Fibroblast of the aortic adventitia (primary cell): ENCODE data around the gene CHST9. TPM values are rescaled to one million over a fixed set of nuclear protein-coding genes. Genes with fewer than 3 reads are reported as not detected.

Experiments
- DNase-seq: peaks from one replicate; pipeline ENCODE4 v3.0.0-alpha.2; 2010; ENCODE audit warnings: low read depth
- H3K4me3 ChIP-seq: 2 replicates; pipeline ENCODE4 v1.5.1; 2011; ENCODE audit warnings: low read depth, mild to moderate bottlenecking, control low read depth, low read length, moderate library complexity
- total RNA-seq: library from RNA; depleted of rRNA; stranded (reverse); fragments of >200 nt; gene quantifications from 2 replicates; pipeline ENCODE4 v1.2.3, GENCODE V29; 2012; ENCODE audit warnings: low replicate concordance
- TF ChIP-seq, protein P1 (sequence below): IDR thresholded peaks from 2 replicates; pipeline ENCODE4 v1.5.1; 2011; ENCODE audit warnings: mild to moderate bottlenecking, low read length, control low read depth, inconsistent platforms; ENCODE audit not compliant: insufficient read depth

The CHST9 gene
- total RNA-seq, 1 donor: not detected

DNA sequence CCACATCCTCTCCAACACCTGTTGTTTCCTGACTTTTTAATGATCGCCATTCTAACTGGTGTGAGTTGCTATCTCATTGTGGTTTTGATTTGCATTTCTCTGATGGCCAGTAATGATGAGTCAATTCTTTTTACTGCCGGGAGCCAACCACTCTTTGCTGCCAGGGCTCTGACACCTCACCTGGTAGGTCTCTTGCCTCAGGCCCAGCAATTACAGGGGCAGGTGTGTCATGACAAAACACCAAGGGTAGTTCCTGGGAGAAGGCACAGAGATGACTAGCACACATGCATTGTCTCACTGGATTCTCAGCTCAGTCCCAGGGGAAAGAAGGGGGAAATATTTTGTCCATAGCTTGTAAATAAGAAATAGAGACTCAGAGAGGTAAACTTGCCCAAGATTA, 122.3 kb downstream of the CHST9 start:
- DNase-seq: no peak
- TF ChIP-seq, protein P1, sequence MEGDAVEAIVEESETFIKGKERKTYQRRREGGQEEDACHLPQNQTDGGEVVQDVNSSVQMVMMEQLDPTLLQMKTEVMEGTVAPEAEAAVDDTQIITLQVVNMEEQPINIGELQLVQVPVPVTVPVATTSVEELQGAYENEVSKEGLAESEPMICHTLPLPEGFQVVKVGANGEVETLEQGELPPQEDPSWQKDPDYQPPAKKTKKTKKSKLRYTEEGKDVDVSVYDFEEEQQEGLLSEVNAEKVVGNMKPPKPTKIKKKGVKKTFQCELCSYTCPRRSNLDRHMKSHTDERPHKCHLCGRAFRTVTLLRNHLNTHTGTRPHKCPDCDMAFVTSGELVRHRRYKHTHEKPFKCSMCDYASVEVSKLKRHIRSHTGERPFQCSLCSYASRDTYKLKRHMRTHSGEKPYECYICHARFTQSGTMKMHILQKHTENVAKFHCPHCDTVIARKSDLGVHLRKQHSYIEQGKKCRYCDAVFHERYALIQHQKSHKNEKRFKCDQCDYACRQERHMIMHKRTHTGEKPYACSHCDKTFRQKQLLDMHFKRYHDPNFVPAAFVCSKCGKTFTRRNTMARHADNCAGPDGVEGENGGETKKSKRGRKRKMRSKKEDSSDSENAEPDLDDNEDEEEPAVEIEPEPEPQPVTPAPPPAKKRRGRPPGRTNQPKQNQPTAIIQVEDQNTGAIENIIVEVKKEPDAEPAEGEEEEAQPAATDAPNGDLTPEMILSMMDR: no peak
- no peak overlapping the region for H3K4me3 ChIP-seq

DNA sequence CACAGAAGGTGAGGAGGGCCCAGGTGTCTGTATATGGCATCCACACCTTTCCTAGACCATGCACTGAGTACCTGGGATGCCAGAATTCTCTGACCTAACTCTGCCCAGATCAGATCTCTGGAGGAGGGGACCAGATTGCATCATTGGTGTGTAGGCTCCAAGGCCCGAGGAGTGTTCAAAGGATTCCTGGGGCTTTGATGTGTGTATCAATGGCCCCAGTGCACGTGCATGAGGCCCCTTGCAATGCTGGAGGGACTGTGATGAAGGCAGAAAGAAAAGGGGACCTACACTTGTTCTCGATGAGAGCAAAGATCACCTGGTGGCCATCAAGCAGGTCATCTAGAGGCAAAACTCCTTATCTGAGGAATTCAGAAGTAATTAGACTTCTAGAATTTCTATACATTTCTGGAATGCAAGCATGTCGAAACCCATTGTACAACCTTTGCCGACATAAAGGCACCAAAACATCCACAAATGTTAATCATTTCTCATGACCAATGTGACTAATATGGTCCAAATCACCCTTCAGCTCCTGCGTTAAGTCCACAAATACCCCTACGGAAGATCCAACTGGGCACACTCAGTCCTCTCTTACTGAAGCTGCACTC, 123.5 kb downstream of the CHST9 start:
- TF ChIP-seq, protein P1: no peak
- no peak overlapping the region for H3K4me3 ChIP-seq
- DNase-seq: no peak

DNA sequence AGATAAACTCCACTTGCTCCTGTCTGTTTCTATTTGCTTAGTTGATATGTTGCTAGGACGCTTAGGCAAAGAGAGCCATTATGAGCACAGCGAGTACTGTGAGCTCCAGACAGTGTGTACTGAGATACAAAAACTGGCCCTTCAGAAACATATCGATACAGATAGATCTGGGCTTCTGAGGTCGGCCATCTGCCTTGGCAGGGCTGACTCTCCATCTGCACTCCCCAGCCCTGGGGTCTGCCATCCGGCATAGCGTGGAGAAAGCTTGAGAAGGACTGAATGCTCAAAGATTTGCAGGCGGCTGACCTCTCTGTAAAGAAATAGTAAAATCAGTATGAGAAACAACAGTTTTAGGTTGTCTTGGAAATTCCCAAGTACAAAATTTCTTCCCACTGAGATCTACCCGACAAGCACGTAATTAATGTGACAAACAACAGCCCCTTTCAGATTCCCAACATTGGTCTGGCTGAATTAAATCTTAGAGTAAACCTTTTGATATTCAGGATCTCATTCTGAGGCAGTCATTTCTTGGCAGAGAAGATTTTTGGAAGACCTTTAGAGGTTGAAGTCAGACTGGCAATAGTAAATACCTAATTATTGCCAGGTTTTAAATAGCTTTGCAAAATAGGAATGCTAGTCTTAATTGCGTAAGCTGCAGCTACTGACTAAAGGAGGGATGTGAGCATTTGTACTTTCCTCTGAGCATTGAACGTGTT, 127.4 kb downstream of the CHST9 start:
- no peak for DNase-seq
- TF ChIP-seq, protein P1: no peak
- H3K4me3 ChIP-seq: no peak overlapping the region

DNA sequence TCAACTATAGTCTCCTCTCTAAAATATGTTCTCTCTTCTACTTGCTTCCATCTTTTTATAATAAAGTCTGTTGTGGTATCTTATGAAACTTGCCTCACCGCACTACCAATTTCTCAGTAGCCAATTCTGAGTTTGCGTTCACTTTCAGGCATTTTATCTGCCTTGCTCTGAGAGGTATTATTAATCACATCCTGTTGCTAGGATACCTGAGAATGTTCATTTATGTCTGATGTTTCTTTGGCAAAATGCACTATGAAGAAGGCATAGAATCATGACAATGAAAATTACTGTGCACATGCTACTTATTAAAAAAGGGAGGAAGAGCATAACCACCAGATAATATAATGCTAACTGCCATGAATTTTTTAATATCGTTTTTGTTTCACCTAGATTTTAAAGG, 130.2 kb downstream of the CHST9 start:
- H3K4me3 ChIP-seq: no peak overlapping the region
- TF ChIP-seq, protein P1: no peak
- DNase-seq: no peak

DNA sequence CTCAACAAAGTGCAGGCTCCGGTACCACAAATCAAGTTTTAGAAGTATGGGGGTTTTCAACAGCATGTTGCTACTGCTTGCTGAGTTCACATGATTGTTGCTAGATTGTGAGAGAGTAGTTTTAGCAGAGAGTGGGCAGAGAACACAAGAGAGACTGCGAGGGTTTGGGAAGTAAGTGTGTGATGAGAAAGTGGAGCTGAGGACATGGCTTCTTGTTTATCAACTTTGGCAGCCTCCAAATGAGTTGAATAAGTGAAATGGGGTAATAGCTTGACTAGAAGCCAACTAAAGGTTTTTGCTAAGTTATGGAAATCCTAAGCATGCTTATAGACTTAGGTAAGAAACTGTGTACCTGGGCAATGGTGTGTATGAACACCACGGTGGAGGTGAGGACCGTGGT, 135.1 kb downstream of the CHST9 start:
- no peak for DNase-seq
- TF ChIP-seq, protein P1: no peak
- no peak overlapping the region for H3K4me3 ChIP-seq

DNA sequence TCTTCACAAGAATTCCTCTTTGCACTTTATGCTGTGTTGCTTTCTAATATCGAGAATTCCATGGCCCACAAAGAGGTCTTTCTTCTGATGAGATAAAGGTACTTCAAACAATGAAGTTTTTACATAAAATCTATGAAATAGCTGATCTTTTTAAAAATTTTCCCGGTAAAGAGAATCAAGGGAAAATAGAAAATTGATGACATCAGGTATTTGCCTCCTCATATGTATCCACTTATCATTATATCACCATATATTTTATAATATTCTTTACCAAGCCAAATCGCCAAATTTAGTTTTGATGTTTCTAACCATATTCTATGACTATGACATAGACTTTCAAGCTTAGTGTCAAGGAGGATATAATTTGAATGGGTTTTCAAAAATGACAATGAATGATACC, 139.8 kb downstream of the CHST9 start:
- DNase-seq: no peak
- no peak overlapping the region for H3K4me3 ChIP-seq
- TF ChIP-seq, protein P1: no peak

DNA sequence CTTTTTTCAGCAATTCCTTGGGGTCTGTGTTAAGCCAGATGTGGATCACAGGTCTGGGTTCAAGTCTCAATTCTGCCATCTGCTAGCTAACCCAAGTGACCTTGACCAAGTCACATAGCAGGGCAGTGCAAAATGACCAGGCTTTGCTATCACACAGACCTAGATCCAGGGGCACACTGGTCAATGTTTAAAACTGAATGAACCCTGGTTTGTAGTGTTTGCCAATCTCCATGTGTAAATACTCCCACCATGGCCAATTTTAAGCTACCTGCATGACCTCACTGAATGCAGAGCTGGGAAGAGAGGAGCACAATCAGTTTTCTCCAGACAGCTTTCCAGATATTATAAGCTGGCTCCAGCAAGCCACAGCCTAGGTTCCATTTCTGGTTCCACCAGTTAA, 142.9 kb downstream of the CHST9 start:
- TF ChIP-seq, protein P1: no peak
- H3K4me3 ChIP-seq: no peak overlapping the region
- no peak for DNase-seq
